Suppressor macrophage (primary cell): ENCODE results near the gene THAP4.

Experiments used
- DNase-seq, 4 experiments: peaks; one replicate each; pipeline ENCODE4 v3.0.0-alpha.2; 2020 to 2022

The THAP4 gene

DNA sequence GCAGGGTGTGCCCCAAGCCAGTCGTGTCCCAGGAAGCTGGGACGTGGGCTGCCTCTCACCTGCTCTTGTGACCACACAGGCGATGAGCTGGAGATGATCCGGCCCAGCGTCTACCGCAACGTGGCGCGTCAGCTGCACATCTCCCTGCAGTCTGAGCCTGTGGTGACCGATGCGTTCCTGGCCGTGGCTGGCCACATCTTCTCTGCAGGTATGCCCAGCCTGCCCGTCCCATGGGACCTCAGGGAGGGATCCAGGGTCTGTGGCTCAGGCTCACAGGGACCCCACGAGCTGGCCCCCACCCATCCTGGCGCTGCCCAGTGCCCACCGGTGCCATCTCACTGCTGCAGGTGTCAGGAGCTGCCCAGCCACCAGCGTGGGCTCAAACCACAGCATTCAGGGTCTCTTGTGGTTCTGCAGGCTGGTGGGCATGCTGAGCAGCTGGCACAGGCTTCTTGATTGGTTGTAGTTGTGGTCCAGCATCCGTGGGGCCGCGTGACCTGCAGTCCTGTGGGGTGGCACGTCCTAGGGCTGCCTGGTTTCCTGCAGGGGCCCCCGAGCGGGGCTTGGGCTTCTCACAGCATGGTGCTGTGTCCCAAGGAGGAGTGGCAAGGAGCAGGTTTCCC lies 74.6 kb downstream of the THAP4 start:
- no peak for DNase-seq

DNA sequence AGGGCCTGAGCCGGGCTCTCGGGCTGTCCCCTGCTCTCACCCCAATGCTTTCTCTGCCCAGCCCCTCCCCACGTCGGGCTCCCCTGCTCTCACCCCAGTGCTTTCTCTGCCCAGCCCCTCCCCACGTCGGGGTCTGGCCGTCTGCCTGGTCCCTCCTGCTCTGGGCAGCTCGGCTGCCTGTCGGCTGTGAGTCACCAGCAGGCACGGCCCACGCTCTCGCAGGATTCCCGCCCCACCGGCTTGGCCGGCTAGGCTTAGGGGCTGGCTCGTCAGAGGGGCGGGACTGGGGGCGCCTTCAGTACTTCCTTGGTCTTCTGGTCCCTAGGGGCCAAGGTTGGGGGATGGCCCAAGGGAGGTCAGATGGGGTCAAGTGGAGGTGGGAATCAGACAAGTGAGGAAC lies 75.1 kb downstream of the THAP4 start:
- no peak for DNase-seq

DNA sequence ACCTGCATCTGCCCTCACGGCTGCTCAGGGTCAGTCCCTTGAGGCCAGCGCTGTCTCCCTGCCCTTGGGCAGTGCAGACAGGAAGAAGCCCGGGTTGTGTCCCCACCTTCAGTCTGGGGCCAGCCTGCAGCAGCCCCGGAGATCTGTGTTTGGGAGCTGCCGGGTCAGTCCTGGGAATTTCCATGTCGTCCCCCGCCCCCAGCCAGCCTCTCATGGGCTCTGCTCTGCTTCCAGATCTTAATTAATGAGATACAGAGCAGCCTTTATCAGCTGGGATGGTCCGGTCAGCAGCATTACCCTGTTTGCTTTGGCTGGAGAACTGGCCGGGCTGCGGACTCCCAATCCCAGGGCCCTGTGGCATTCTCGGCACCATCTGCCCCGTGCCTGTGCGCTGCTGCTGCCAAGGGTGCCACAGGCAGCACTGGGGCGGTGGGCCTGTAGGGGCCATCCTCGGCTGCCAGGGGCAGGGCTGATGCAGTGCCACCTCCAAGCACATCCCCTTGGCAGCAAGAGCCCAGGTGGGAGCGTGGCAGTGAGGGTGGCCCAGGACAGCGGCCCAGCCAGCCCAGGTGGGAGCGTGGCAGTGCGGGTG lies 76.0 kb downstream of the THAP4 start:
- DNase-seq, result no peak

DNA sequence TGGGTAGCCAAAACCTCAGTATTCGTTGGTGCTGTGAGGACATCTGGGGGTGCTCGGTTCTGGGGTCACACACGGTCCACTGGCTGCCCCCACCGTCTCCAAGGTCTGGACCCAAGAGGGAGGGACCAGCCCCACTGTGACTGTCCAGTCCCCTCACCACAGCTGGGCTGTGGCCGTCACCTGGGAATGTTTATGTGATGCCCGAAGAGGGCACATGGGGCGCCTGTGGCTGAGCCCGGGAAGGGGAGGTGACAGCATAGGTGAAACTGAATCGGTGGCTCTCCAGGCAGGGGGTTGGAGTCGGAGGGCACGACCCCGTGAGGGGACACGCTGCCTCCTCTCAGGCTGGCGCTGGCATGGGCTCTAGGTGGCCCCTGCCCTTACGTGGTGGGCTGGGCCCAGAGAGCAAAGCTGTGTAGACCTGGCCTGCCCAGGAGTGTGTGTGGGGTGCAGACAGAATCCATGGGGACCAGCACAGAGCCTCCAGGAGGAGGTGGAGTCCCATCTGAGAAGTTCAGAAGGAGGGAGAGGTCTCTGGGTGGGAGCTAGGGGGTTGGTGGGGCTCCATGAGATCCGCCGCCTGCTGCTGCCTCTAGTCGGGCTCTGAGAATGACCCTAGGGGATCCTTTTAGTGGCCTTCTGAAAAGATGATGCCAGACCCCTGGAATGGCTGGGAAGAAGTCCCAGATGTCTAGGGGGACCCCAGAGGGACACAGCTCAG lies 76.6 kb downstream of the THAP4 start:
- no peak for DNase-seq

DNA sequence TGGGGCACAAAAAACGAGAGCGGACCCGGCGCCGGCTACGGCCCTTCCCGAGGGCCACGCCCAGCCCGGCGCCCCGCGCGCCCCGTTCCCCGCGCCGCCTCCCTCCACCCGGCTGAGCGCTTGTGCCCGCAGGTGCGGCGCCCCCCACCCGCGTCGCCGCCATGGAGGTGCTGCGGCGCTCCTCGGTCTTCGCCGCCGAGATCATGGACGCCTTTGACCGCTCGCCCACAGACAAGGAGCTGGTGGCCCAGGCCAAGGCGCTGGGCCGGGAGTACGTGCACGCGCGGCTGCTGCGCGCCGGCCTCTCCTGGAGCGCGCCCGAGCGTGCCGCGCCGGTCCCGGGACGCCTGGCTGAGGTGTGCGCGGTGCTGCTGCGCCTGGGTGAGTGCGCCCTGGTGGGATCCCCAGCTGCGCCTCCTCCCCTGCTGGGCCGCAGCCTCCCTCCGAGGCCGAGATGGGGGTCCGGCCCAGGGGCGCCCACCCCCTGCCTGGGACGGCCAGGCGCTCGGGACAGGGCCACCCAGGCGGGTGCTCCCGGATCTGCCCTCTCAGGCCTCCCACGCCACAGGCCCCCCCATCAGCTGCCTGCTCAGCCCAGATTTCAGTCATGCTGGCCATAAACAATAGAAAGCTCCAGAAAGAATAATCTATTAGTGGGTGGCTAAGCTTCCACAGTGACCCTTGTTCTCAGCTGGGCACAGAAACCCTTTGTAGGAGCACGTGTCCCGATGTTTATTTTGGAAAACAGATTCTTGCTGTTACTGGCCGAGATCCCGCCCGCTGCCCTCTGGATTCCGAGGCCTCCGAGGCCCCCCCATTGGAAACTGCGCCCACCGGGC lies 77.4 kb downstream of the THAP4 start:
- DNase-seq, result peak in 2 of 4 experiments; percentile 32 to 50

DNA sequence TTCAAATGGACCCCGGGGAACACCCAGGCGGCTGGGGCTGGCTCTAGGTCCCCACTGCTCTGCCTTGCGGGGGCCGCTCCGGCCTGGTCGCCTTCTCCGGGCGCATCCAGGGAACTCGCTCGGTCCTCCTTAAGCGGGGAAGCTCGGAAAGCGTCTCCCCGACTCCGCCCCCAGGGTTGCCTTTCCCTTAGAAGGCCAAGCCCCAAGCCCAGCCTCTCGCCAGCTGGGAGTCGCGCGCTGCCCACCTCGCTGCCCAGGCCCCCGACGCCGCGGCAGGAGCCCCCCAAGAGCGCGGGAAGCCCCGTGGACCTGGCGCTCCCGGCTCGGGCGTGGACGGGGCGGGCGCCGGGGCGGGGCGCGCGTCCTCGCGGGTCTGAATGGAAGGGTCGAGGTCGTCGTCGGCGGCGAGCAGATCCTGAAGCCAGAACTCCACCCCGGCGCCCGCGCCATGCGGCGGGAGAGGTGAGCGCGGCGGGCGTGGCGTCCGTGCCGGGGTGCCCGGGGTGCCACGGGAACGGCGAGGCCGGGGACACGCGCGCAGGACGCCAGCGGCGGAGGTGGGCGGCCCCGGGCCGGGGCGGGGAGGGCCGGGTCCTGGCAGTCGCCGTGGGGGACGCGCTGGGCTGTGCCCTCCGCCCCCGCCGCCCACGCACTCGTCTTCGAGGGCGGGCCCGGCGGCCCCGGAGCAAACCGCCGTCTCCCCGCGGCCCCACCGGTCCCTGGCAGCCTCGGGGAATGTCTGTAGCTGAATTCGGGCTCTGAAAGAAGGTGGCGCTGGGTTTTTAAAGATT lies 78.2 kb downstream of the THAP4 start, which contains the start of gene BOK:
TSS of gene BOK (plus strand) at position 214 of the 791 bp plus-strand sequence. CDS start 739 bp downstream, outside the sequence.
- DNase-seq, result peak; percentile 11 to 64 (median 28)

DNA sequence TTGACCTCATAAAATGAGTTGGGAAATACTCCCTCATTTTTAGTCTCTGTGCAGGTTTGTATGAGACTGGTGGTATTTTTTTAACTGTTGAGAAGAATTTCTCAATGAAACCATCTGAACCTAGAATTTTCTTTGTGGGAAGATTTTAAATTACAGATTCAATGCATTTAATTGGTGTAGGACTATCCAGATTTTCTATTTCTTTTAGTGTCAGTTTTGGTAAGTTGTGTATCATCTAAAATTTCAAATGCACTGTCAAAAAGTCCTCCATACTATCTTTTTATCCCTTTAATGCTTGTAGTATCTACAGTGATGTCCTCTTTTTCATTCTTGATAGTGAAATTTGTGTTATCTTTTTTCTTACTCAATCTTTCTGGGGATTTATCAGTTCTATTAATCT lies 80.2 kb downstream of the THAP4 start:
- no peak for DNase-seq

DNA sequence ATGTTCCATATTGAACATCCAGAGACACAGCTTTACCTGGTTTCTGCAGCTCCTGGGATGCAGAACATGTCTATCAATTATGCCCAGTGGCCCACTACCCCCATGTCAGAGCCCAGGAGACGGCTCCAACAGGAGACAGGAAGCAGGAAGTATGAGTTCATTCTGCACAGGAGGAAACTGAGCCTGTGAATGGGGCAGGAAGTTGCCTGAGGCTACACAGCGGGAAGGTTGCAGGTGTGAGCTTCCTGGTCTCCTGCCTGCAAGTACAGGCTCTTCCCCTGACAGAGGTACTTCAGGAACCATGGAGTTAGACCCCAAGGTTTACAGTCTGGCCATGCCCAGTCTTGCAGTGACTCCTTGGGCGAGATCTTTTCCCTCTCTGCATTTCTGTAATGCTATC lies 81.2 kb downstream of the THAP4 start:
- DNase-seq, result no peak

DNA sequence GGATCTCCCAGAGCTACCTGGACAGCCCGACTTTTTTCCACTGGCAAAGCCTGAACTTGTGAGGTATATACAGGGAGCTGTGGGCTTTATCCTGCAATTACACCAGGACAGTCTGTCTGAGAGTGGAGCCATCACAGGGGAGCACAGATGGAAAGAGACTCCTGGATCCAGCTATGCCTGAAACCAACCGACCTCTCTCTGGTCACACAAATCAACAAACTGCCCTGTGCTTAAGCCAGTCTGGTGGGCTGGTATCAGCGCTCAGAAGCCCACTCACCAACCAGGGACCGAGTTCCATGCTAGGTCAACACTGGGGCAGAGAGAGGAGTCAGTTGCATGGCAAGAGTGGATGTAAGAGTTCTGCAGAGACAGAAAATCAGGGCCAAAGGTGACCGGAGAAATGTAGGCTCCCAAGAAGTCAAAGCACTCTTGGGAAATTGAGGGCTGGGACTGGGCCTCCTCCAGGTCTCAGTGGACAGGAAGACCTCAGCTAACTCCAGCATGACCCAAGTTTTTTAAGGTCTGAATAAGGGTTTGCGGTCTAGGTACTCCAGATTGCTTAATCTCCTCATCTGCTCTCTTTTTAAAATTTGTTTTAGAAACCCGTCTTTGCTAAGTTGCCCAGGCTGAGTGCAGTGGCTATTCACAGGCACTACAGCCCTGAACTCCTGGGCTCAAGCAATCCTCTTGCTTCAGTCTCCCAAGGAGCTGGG lies 82.2 kb downstream of the THAP4 start:
- DNase-seq, result no peak

DNA sequence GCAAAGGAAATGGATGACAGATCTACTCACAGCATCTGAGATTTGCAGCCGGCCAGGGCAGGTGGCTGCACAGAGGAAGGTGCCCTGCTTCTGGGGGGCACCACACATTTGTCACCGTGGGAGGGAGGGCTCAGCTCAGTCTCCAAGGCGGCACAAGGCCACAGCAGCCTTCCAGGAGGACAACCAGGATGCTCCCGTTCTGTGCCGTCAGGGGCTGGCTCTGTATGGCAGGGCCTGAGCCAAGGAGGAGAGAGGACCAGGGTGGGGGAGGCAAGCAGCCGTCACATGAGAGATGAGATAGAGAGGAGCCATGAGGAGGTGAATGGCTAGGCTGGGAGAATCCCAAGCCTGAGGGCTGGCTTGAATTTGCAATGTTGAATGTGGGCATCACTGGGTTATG lies 83.0 kb downstream of the THAP4 start:
- DNase-seq, result no peak

DNA sequence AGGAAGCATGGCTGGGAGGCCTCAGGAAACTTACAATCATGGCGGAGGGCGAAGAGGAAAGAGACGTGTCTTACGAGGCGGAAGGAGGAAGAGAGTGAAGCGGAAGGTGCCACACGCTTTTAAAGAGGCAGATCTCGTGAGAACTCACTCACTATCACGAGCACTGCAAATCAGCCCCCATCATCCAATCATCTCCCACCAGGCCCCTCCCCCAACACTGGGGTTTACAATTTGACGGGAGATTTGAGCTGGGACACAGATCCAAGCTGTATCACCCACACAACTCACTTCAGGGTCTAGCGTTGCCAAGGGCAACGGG lies 83.5 kb downstream of the THAP4 start:
- no peak for DNase-seq

DNA sequence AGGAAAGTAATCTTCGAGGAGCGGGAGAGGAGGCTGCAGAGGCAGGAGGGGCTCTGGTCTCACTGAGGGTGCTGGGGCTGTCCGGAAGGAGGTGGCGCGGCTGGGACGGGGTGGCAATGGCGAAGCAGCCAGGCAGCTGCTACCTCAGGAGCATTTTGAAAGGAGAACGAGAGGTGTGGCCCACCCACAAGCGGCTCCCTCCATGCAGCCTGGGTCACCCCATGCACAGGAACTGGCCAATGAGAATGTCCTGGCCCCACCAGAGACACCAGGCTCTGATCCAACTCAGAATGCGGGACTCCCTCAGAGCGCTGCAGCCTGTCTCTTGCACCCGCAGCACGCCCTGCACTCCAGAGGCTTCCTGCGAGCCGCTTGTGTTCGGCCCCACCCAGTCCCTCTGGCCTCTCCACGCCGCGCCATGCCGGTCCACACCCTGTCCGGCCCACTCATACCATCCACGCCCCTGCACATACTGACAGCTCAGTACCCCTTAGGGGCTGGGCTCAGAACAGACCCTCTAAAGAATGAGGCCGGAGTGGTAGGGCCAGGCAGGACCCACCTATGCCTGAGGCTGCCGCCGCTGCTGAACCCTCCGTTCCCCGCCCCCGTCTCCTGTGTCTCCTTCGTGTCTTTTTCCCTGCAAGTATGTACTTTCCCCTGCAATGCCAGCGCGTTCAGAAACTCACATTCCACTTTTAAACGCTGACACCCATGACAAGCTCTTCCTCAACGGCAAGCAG lies 84.8 kb downstream of the THAP4 start:
- no peak for DNase-seq

DNA sequence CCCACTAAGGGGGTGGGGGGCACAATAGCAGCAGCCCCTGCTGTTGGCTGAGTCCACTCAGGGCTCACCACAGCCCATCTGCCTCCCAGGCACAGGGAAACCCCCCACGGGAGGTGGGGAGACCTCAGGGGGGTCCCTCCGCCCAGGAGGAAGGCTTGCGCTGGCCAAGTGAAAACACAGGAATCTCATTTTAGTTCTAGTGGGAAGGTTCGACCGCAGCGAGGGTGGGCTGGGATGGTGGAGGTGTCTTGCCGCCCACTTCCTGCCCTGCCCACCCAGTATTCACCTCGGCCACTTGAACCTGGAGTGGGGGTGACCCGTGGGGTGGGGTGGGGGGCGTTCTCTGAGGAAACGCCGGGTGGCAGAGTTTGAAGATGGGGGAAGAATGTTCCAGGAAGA lies 85.4 kb downstream of the THAP4 start:
- no peak for DNase-seq

DNA sequence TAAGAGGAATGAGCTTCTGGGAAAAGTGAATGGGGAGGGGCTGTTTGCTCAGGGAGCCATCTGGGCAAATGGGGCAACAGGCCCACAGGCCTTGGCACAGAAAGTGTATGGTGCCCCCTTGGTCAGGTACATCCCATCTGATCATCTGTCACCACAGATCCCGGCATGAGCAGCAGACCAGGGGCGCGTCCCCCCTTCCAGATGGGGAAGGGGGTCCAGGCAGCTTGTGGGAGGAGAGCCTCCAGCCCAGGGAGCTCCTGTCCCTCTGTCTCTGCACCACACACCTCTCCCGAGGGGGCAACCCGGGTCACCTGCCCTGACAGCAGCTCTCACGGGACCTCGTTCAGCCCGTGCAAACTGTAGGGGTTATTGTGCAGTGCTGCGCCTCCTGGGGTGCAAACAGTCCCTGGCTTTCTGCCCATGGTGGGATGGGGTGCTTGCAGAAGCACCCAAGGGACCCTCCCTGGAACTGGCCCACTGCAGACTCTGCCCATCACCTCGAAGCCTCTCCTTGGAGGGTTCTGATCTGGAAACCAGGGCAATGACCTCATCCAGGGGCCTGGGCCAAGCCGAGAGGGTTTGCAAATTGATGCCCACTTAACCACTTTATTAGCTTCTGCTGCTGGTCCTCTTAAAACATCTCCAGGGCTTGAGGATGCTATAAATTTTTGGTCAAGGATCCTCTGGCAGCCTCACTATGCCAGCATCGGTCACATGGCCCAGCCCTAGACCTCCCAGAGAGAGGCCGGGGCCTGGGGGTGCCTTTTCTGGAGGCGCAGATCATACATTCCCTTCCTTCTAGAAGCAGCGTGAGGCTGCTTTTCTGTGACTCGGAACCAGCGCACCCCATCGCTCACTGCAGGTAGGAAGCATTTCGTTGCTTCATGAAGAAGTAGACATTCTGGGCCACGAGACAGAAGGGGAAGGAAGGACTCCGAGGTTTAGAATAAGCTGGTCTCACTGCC lies 86.1 kb downstream of the THAP4 start:
- DNase-seq, result no peak

DNA sequence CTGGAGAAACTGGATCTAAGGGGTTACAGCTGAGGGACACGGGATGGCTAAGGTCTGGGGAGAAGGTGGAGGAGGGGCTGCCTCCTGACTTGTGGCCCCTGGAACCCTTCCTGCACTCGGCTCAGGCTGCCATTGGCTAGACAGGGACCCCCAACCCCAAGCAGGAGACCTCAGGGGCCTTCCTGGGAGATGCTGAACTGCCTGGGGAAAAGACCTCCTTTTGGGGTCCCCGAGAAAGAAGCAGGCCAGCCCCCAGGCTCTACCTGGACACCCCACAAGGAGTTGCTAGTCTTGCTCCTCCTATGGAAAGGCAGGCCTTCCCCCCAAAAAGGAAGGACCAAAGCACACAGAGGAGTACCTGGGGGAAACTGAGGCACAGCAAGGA lies 88.5 kb downstream of the THAP4 start:
- DNase-seq, result no peak

DNA sequence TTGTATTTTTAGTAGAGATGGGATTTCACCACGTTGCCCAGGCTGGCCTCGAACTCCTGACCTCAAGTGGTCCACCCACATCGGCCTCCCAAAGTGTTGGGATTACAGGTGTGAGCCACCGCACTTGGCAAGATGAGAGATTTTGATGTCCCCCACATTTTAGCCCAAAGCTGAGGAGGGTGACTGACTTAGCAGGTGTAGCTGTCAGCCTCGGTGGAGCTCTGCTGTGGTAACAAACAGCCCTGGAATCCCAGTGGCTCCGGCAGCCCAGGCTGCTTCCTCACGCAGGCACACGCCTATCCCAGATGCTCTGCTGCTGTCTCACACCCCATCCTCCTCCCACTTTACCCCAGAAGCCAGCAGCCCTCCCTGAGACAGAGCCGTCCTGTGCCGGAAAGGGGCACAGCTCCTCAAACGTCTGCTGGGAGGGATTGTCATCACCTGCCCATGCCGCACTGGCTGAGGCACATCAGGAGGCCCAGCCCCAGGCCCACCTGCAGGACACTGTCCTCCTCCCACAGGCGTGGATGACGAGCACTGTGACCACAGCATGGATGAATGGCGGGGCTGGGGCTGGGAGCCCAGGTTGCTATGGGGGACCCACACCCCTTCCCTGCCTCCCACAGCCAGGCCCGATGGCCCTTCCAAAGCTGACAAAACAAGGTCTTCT lies 89.0 kb downstream of the THAP4 start:
- no peak for DNase-seq

DNA sequence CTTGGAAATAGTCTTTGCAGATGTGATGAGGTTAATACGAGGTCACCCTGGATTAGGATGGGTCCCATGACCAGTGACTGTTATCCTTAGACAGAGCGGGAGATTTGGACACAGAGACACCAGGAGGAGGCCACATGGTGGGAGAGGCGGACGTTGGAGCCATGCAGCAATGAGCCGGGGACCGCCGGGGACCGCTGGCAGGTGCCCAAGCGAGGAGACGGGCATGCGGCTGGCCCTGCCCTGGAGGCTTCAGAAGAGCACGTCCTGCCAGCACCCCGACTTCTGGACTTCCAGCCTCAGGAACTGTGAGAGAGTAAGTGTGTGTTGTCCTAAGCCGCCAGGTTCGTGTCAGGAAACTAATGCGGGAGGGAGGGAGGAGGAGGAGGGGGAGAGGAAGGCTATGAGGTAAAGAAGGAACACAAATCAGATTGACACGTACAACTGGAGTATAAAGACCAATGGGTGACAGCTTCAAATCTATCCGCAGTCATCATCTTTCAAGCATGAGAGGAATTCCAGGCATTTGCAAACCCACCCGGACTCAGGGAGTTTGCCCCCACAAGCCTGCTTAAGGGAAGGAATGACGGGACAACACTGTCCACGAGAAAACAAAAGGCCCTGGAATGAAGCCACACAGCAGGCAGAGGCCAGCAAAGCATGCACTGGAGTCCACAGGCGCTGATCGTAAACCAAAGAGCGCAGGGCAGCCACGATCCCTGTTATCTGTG lies 90.0 kb downstream of the THAP4 start:
- DNase-seq, result no peak
